Activated CD4-positive, alpha-beta T cell treated with anti-CD3 and anti-CD28 coated beads, Interleukin-2, amount 10 ng/mL, durations not matched to agents 7 days and 5 days (primary cell): Measurements from ENCODE around the gene ADAR. TPM values are rescaled to one million over a fixed set of nuclear protein-coding genes. Genes with fewer than 3 reads are reported as not detected.

Experiments used
- CTCF ChIA-PET: fragments of 350-600 bp; sonication (Branson Sonifier 250); formaldehyde crosslinking; loops from one replicate; lab custom pipeline; 2021; ENCODE audit warnings: antibody characterized with exemption; lab: Charles Lee
- POLR2A ChIA-PET: fragments of 350-600 bp; sonication (Branson Sonifier 250); formaldehyde crosslinking; loops from one replicate; lab custom pipeline; 2021; ENCODE audit warnings: antibody characterized with exemption; lab: Charles Lee
- DNase-seq: peaks from one replicate; pipeline ENCODE4 v3.0.0-alpha.2; 2020
- H3K27ac Mint-ChIP-seq: one replicate; pipeline ENCODE4 v1.8.0; 2021; ENCODE audit warnings: mild to moderate bottlenecking, moderate library complexity, mixed read lengths
- H3K27me3 Mint-ChIP-seq: one replicate; pipeline ENCODE4 v1.8.0; 2021; ENCODE audit warnings: mixed read lengths
- H3K36me3 Mint-ChIP-seq: one replicate; pipeline ENCODE4 v1.8.0; 2021; ENCODE audit warnings: low read depth, mixed read lengths
- H3K4me1 Mint-ChIP-seq: one replicate; pipeline ENCODE4 v1.8.0; 2021; ENCODE audit warnings: mixed read lengths
- H3K4me3 Mint-ChIP-seq: one replicate; pipeline ENCODE4 v1.8.0; 2021; ENCODE audit warnings: mild to moderate bottlenecking, moderate library complexity, mixed read lengths
- H3K9me3 Mint-ChIP-seq: one replicate; pipeline ENCODE4 v1.8.0; 2021; ENCODE audit warnings: mixed read lengths
- total RNA-seq, 2 experiments: library from RNA; stranded (reverse); gene quantifications; one replicate each; pipeline ENCODE4 v1.2.3, GENCODE V29; 2021

Gene ADAR
- total RNA-seq, 2 experiments from 2014 or later, result 384 to 394 TPM

GRCh38 chr1:154549202-154549770 lies 58.7 kb downstream of the ADAR start:
- CTCF ChIA-PET, result interaction anchor here (1.1 to 2.2 kb wide), 3 partner anchors 10 to 69 kb away, joined by 4 to 7 read pairs (median 5); no protein-coding TSS in a partner anchor
- H3K27ac Mint-ChIP-seq, result no peak overlapping the region
- H3K36me3 Mint-ChIP-seq, result peaks cover 49% of the 10 kb centered on the region

DNA sequence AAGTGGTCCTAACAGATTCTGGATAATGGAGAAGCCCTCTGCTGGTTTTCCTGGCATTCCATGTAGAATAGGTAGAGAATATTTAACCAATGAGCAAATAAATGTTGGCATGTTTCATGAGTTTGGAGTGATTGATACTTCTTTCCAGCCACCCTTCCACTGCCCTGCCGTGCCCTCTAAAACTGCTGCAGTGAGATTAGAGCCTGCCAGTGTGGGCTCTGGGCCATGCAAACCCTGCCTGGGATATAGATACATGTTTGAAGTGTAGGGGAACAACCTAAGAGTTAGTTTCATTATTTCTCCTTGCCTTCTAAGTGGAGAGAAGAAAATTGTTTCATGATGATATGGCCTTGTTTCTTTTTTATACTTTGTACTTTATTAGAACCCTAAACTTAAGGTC lies 60.0 kb downstream of the ADAR start:
- POLR2A ChIA-PET, result no interaction called here

More at GRCh38 chr1:154549202-154549770, 58.7 kb downstream of the ADAR start:
- DNase-seq, result no peak
- Mint-ChIP-seq H3K4me1 (peaks cover 15% of the 10 kb centered on the region), H3K4me3 (no peak overlapping the region), H3K27me3 (no peaks in the 10 kb centered on the region), H3K9me3 (no peaks in the 10 kb centered on the region)
- POLR2A ChIA-PET, result interaction anchor here (0.6 kb wide), 1 partner anchor 25 kb away, joined by 3 read pairs; no protein-coding TSS in a partner anchor

GRCh38 chr1:154547105-154547732 lies 60.8 kb downstream of the ADAR start:
- Mint-ChIP-seq H3K4me1 (peaks cover 15% of the 10 kb centered on the region), H3K9me3 (no peaks in the 10 kb centered on the region), H3K4me3 (no peak overlapping the region), H3K27me3 (peaks cover 4% of the 10 kb centered on the region), H3K27ac (no peak overlapping the region), H3K36me3 (peaks cover 31% of the 10 kb centered on the region)
- ChIA-PET CTCF (interaction anchor here (0.6 to 2.5 kb wide), 26 partner anchors 8 to 537 kb away, joined by 3 to 12 read pairs (median 3); partner anchors contain the start of genes ATP8B2, SHE and TDRD10), POLR2A (no interaction called here)
- no peak for DNase-seq

More for the DNA sequence above, 60.0 kb downstream of the ADAR start:
- no peak overlapping the region for H3K27ac Mint-ChIP-seq
- H3K4me1 Mint-ChIP-seq, result peaks cover 15% of the 10 kb centered on the region
- H3K27me3 Mint-ChIP-seq, result no peaks in the 10 kb centered on the region
- peaks cover 38% of the 10 kb centered on the region for H3K36me3 Mint-ChIP-seq
- H3K4me3 Mint-ChIP-seq, result no peak overlapping the region
- no peak for DNase-seq
- no peaks in the 10 kb centered on the region for H3K9me3 Mint-ChIP-seq
- CTCF ChIA-PET, result interaction anchor here (1.1 to 2.2 kb wide), 2 partner anchors 10 to 11 kb away, joined by 4 to 5 read pairs; no protein-coding TSS in a partner anchor

DNA sequence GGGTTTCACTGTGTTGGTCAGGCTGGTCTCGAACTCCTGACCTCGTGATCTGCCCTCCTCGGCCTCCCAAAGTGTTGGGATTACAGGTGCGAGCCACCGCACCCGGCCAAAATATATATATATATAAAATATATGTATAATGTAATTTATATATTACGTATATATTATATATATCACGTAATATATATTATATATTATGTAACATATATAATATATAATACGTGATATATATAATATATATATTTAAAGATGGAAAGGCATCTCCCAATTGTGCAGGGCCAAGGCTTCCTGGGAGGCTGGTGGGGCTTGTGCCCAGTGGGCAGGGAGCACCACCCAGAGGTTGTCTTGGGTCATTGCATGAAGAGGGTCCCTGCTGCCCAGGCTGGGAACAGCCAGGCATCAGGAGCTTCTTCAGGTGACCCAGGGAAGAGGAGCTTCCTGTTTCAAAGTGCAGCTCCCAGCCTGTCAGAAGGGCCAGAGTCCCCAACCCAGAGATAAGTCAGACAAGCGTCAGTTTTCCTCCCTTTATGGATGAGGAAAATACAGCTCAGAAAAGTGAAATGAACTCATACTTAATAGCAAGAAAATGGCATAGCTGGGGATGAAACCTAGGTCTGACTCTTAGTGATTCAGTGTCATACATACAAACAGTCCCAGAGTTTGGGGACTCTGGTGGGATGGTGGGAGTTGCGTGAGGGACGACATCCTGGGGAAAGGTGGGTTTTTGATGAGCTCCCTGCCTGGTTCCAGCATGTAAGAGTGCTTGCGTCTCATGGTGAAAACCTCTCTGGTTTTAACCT lies 61.5 kb downstream of the ADAR start:
- ChIA-PET CTCF (interaction anchor here (0.6 to 2.5 kb wide), 27 partner anchors 9 to 538 kb away, joined by 3 to 12 read pairs (median 3); partner anchors contain the start of genes ATP8B2, SHE and TDRD10), POLR2A (no interaction called here)
- peak; percentile 59 for DNase-seq
- H3K9me3 Mint-ChIP-seq, result no peaks in the 10 kb centered on the region
- H3K27me3 Mint-ChIP-seq, result peaks cover 7% of the 10 kb centered on the region
- H3K36me3 Mint-ChIP-seq, result peaks cover 24% of the 10 kb centered on the region
- H3K27ac Mint-ChIP-seq, result no peak overlapping the region
- H3K4me3 Mint-ChIP-seq, result no peak overlapping the region
- H3K4me1 Mint-ChIP-seq, result peaks cover 15% of the 10 kb centered on the region

DNA sequence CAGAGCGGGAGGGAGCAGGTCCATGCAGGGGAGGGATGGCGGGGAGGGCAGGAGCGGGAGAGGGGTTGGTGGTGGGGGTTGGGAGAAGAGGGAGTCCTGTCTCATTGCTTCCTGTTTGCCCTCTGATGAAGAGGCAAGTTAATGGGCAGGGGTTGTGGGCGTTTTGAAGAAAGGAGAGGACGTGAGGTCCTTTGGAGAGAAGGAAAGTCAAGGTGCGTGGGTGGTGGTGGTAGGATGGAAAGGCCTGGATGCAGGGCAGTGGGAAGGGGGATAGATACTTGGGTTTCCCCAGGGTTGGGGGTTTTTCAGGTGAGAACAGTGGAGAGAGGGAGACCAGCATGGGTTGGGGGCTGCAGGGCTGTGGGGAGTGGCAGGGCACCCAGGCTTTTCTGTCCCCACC lies 66.8 kb downstream of the ADAR start:
- Mint-ChIP-seq H3K27me3 (peaks cover 19% of the 10 kb centered on the region), H3K4me3 (no peak overlapping the region), H3K27ac (no peak overlapping the region), H3K4me1 (no peaks in the 10 kb centered on the region), H3K36me3 (no peaks in the 10 kb centered on the region), H3K9me3 (no peaks in the 10 kb centered on the region)
- CTCF ChIA-PET, result interaction anchor here (1.1 to 1.2 kb wide), 2 partner anchors 15 to 62 kb away, joined by 3 to 4 read pairs; no protein-coding TSS in a partner anchor
- no peak for DNase-seq
- POLR2A ChIA-PET, result no interaction called here

DNA sequence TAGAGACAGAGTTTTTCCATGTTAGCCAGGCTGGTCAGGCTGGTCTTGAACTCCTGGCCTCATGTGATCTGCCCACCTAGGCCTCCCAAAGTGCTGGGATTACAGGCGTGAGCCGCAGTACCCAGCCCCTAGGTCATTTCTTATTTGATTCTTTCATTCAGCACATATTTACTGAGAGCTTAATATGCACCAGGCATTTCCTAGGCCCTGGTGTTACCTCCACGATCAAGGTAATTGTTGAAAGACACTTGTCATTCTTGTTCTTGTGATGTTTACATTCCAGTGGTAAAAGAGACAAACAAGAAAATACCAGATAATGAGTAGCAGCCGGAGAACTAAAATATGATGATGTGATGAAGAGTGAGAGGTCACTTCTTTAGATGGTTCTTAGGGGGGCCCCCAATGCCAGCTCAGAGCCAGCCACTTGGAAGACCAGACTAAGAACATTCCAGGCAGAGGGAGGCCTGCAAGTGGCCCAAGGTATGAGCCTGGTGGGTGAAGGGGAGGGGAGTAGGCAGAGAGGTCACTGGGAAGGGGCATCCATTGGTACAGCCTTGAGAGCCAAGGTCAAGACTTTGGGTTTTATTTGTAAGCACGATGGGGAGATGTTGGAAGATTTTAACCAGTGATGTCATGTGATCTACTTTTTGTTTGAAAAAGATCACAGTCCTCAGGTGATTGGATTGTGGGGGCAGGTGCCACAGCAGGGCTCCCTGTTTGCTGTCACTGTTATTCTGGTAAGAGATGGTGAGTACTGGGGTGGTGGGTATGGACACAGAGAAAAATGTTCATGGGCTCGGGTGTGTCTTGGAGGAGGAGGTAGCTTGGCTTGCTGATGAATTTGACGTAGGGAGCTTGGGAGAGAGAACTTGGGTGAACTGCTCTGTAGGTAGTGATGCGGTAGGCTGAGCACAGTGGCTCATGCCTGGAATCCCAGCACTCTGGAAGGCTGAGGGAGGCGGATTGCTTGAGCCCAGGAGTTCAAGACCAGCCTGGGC lies 68.2 kb downstream of the ADAR start:
- ChIA-PET CTCF (interaction anchor here (1.0 kb wide), 1 partner anchor 14 kb away, joined by 3 read pairs; no protein-coding TSS in a partner anchor), POLR2A (no interaction called here)
- Mint-ChIP-seq H3K36me3 (no peaks in the 10 kb centered on the region), H3K27ac (no peak overlapping the region), H3K4me3 (no peak overlapping the region), H3K27me3 (peaks cover 29% of the 10 kb centered on the region), H3K4me1 (no peaks in the 10 kb centered on the region), H3K9me3 (no peaks in the 10 kb centered on the region)
- DNase-seq, result no peak

DNA sequence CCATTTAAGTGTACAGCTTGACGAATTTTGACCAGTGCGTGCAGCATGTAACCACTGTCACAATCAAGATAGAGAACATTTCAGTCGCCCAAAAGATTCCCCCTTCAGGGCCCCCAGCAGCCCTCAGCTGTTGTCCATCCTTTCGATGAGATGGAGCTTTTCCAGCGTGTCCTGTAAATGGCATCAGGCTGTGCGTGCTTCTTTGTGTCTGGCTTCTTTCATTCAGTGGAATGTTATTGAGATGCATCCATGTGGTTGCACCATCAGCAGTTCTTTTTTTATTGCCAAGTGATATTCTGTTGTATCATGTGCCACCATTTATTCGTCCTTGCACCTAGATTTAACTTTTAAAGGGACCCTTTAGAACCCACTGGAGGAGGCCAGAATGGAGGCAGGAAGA lies 71.4 kb downstream of the ADAR start:
- POLR2A ChIA-PET, result no interaction called here
- no peak overlapping the region for H3K4me3 Mint-ChIP-seq

GRCh38 chr1:154533952-154534844 lies 73.8 kb downstream of the ADAR start:
- H3K27me3 Mint-ChIP-seq, result peaks cover 20% of the 10 kb centered on the region
- ChIA-PET CTCF (interaction anchor here (1.6 kb wide), 1 partner anchor 54 kb away, joined by 4 read pairs; no protein-coding TSS in a partner anchor), POLR2A (no interaction called here)
- no peaks in the 10 kb centered on the region for H3K36me3 Mint-ChIP-seq
- no peaks in the 10 kb centered on the region for H3K4me1 Mint-ChIP-seq
- no peak overlapping the region for H3K4me3 Mint-ChIP-seq
- no peak for DNase-seq
- H3K27ac Mint-ChIP-seq, result no peak overlapping the region
- peaks cover 2% of the 10 kb centered on the region for H3K9me3 Mint-ChIP-seq

More for the DNA sequence above, 71.4 kb downstream of the ADAR start:
- H3K27ac Mint-ChIP-seq, result no peak overlapping the region
- no peaks in the 10 kb centered on the region for H3K36me3 Mint-ChIP-seq
- DNase-seq, result no peak
- CTCF ChIA-PET, result interaction anchor here (1.5 to 2.3 kb wide), 2 partner anchors 10 to 202 kb away, joined by 3 to 8 read pairs; no protein-coding TSS in a partner anchor
- no peaks in the 10 kb centered on the region for H3K4me1 Mint-ChIP-seq
- peaks cover 27% of the 10 kb centered on the region for H3K27me3 Mint-ChIP-seq
- no peaks in the 10 kb centered on the region for H3K9me3 Mint-ChIP-seq

Other genes with a start within 250 kb of the ADAR start
- 1 to 10 TPM; 9.1 to 9.3 TPM for gene IL6R, start 202.8 kb downstream of the ADAR start, total RNA-seq
- not detected for gene TDRD10, start 106.0 kb downstream of the ADAR start, total RNA-seq
- not detected for gene SHE, start 105.8 kb downstream of the ADAR start, total RNA-seq
- gene UBE2Q1, start 49.5 kb downstream of the ADAR start, total RNA-seq, result 100 to 1,000 TPM; 106 to 131 TPM
- not detected for gene CHRNB2, start 40.4 kb downstream of the ADAR start, total RNA-seq